NCI-H2227 (cell line): ENCODE results near the gene EID2.
A peak's percentile ranks its signal among the peaks of the same experiment; 100 is the strongest.

Source experiments
- DNase-seq: peaks from one replicate; lab custom pipeline; 2025; ENCODE audit not compliant: unreplicated experiment; lab: John Stamatoyannopoulos, UW

The EID2 gene

GRCh38 chr19:39539518-39540332, at the start of gene EID2:
Gene EID2, minus strand, starts transcription at chr19:39540161. Its CDS starts 82 bp downstream, at chr19:39540079.
- peak; percentile 100 for DNase-seq

- DNase-seq: no peak
Measured at GRCh38 chr19:39588066-39588465, 48.1 kb upstream of the EID2 start.

GRCh38 chr19:39587496-39587895, 47.5 kb upstream of the EID2 start:
- no peak for DNase-seq

GRCh38 chr19:39582891-39583625, 43.1 kb upstream of the EID2 start:
- no peak for DNase-seq

GRCh38 chr19:39582442-39582841, 42.5 kb upstream of the EID2 start:
- DNase-seq: no peak

GRCh38 chr19:39568604-39569003, 28.6 kb upstream of the EID2 start:
- no peak for DNase-seq

GRCh38 chr19:39566064-39566463, 26.1 kb upstream of the EID2 start:
- DNase-seq: no peak

GRCh38 chr19:39563408-39563807, 23.4 kb upstream of the EID2 start:
- no peak for DNase-seq

GRCh38 chr19:39558624-39559117, 18.7 kb upstream of the EID2 start:
- DNase-seq: no peak

- no peak for DNase-seq
Measured at GRCh38 chr19:39557811-39558623, 18.1 kb upstream of the EID2 start.

GRCh38 chr19:39555883-39556282, 15.9 kb upstream of the EID2 start:
- DNase-seq: no peak

GRCh38 chr19:39554701-39555311, 14.8 kb upstream of the EID2 start:
- no peak for DNase-seq

GRCh38 chr19:39553082-39553652, 13.2 kb upstream of the EID2 start:
- DNase-seq: no peak

GRCh38 chr19:39550197-39550596, 10.2 kb upstream of the EID2 start:
- DNase-seq: no peak

- DNase-seq: peak; percentile 71
Measured at GRCh38 chr19:39546599-39546998, 6.6 kb upstream of the EID2 start.

- DNase-seq: no peak
Measured at GRCh38 chr19:39544911-39545310, 5.0 kb upstream of the EID2 start.

GRCh38 chr19:39544226-39544903, 4.4 kb upstream of the EID2 start:
- no peak for DNase-seq

GRCh38 chr19:39543477-39543857, 3.5 kb upstream of the EID2 start:
- DNase-seq: no peak

- peak; percentile 95 for DNase-seq
Measured at GRCh38 chr19:39542206-39542605, 2.2 kb upstream of the EID2 start.

- DNase-seq: no peak
Measured at GRCh38 chr19:39540333-39540673, 342 bp upstream of the EID2 start.
